CD4-positive, alpha-beta T cell treated with Interleukin-21 for 1 hour (primary cell): ENCODE results near the gene ALDOA.
A peak's percentile ranks its signal among the peaks of the same experiment; 100 is the strongest.

ENCODE experiments used
- DNase-seq: peaks from one replicate; pipeline ENCODE4 v3.0.0-alpha.2; 2020

ALDOA gene

GRCh38 chr16:30046178-30046577, 19.4 kb upstream of the ALDOA start:
- DNase-seq, result no peak

GRCh38 chr16:30046588-30046987, 19.0 kb upstream of the ALDOA start:
- DNase-seq, result no peak

GRCh38 chr16:30049871-30050270, 15.7 kb upstream of the ALDOA start:
- DNase-seq, result no peak

- no peak for DNase-seq
Measured at GRCh38 chr16:30051518-30051917, 14.0 kb upstream of the ALDOA start.

GRCh38 chr16:30052671-30053372, 12.7 kb upstream of the ALDOA start:
- DNase-seq, result peak; percentile 90

GRCh38 chr16:30053376-30054015, 12.1 kb upstream of the ALDOA start:
- DNase-seq, result no peak

- DNase-seq, result no peak
Measured at GRCh38 chr16:30054451-30054850, 11.1 kb upstream of the ALDOA start.

- DNase-seq, result peak; percentile 56
Measured at GRCh38 chr16:30054959-30055553, 10.5 kb upstream of the ALDOA start.

GRCh38 chr16:30060346-30060745, 5.2 kb upstream of the ALDOA start:
- DNase-seq, result no peak

- no peak for DNase-seq
Measured at GRCh38 chr16:30060836-30061554, 4.6 kb upstream of the ALDOA start.

GRCh38 chr16:30063278-30063892, 2.2 kb upstream of the ALDOA start:
- no peak for DNase-seq

GRCh38 chr16:30063893-30064728, 1.4 kb upstream of the ALDOA start:
- DNase-seq, result peak; percentile 78

GRCh38 chr16:30064729-30065101, 845 bp upstream of the ALDOA start:
- DNase-seq, result no peak

- DNase-seq, result no peak
Measured at GRCh38 chr16:30065943-30066760, 592 bp downstream of the ALDOA start.

GRCh38 chr16:30066761-30067583, 1.4 kb downstream of the ALDOA start:
- no peak for DNase-seq

- no peak for DNase-seq
Measured at GRCh38 chr16:30067584-30067916, 2.0 kb downstream of the ALDOA start.

- no peak for DNase-seq
Measured at GRCh38 chr16:30068333-30068732, 2.8 kb downstream of the ALDOA start.

- DNase-seq, result peak; percentile 68
Measured at GRCh38 chr16:30068750-30069610, 3.4 kb downstream of the ALDOA start.

GRCh38 chr16:30069611-30070462, 4.3 kb downstream of the ALDOA start:
- DNase-seq, result no peak
